SK-N-SH (cell line): ENCODE measurements around the gene EN2.

Experiments used
- POLR2AphosphoS5 ChIP-seq: IDR thresholded peaks from 2 replicates; pipeline ENCODE4 v1.6.1; 2012; ENCODE audit warnings: low read depth, low read length
- TF ChIP-seq, protein P1 (sequence below): IDR thresholded peaks from 2 replicates; pipeline ENCODE4 v1.6.1; 2012; ENCODE audit warnings: mild to moderate bottlenecking, low read depth, low read length, moderate library complexity
- TF ChIP-seq, protein P2 (sequence below): fragments of 200-600 bp; sonication (generic); IDR thresholded peaks from 2 replicates; pipeline ENCODE4 v1.6.1; 2017; ENCODE audit warnings: antibody characterized with exemption, mild to moderate bottlenecking, moderate library complexity

DNA sequence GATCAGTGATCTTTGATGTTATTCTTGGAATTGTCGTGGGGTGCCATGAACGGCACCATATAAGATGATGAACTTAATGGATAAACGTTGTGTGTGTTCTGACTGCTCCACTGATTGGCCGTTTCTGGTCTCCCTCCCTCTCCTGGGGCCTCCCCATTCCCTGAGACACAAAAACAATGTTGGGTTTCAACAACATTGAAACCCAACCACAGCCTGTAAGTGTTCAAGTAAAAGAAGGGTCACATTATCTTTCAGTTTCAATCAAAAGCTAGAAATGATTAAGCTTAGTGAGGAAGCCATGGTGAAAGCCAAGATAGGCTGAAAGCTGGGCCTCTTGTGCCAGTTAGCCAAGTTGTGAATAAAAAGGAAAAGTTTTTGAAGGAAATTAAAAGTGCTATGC lies 19.5 kb downstream of the EN2 start:
- TF ChIP-seq POLR2AphosphoS5: no peak
- TF ChIP-seq, protein P1, sequence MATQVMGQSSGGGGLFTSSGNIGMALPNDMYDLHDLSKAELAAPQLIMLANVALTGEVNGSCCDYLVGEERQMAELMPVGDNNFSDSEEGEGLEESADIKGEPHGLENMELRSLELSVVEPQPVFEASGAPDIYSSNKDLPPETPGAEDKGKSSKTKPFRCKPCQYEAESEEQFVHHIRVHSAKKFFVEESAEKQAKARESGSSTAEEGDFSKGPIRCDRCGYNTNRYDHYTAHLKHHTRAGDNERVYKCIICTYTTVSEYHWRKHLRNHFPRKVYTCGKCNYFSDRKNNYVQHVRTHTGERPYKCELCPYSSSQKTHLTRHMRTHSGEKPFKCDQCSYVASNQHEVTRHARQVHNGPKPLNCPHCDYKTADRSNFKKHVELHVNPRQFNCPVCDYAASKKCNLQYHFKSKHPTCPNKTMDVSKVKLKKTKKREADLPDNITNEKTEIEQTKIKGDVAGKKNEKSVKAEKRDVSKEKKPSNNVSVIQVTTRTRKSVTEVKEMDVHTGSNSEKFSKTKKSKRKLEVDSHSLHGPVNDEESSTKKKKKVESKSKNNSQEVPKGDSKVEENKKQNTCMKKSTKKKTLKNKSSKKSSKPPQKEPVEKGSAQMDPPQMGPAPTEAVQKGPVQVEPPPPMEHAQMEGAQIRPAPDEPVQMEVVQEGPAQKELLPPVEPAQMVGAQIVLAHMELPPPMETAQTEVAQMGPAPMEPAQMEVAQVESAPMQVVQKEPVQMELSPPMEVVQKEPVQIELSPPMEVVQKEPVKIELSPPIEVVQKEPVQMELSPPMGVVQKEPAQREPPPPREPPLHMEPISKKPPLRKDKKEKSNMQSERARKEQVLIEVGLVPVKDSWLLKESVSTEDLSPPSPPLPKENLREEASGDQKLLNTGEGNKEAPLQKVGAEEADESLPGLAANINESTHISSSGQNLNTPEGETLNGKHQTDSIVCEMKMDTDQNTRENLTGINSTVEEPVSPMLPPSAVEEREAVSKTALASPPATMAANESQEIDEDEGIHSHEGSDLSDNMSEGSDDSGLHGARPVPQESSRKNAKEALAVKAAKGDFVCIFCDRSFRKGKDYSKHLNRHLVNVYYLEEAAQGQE: no peak
- TF ChIP-seq, protein P2, sequence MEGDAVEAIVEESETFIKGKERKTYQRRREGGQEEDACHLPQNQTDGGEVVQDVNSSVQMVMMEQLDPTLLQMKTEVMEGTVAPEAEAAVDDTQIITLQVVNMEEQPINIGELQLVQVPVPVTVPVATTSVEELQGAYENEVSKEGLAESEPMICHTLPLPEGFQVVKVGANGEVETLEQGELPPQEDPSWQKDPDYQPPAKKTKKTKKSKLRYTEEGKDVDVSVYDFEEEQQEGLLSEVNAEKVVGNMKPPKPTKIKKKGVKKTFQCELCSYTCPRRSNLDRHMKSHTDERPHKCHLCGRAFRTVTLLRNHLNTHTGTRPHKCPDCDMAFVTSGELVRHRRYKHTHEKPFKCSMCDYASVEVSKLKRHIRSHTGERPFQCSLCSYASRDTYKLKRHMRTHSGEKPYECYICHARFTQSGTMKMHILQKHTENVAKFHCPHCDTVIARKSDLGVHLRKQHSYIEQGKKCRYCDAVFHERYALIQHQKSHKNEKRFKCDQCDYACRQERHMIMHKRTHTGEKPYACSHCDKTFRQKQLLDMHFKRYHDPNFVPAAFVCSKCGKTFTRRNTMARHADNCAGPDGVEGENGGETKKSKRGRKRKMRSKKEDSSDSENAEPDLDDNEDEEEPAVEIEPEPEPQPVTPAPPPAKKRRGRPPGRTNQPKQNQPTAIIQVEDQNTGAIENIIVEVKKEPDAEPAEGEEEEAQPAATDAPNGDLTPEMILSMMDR: no peak
